K562 (cell line): ENCODE results near the gene ANAPC10. TPM values are rescaled to one million over a fixed set of nuclear protein-coding genes. Genes with fewer than 3 reads are reported as not detected.
A peak's percentile ranks its signal among the peaks of the same experiment; 100 is the strongest.

Experiments
- FOXM1 ChIP-seq, 2 experiments: fragments of 450-650 bp in 1 of 2; sonication (generic) in 1 of 2; formaldehyde crosslinking in 1 of 2; IDR thresholded peaks; 2 replicates each; pipeline versions ENCODE4 v1.6.1 to v1.9.0; 2017 to 2022; ENCODE audit warnings: low read depth in 2 of 2, mild to moderate bottlenecking in 2 of 2, missing genetic modification reagents in 1 of 2, moderate library complexity in 1 of 2
- LCOR ChIP-seq: sonication (generic); formaldehyde crosslinking; IDR thresholded peaks from 2 replicates; pipeline ENCODE4 v1.8.0; 2022; ENCODE audit warnings: mild to moderate bottlenecking, missing genetic modification reagents
- MYBL2 ChIP-seq, 2 experiments: fragments of 450-650 bp in 1 of 2; sonication (generic) in 1 of 2; formaldehyde crosslinking in 1 of 2; IDR thresholded peaks; 2 replicates each; pipeline versions ENCODE4 v1.6.1 to v1.8.1; 2017 to 2022; ENCODE audit warnings: borderline replicate concordance in 1 of 2, inconsistent platforms in 1 of 2, low read depth in 1 of 2, mild to moderate bottlenecking in 1 of 2, missing genetic modification reagents in 1 of 2, moderate library complexity in 1 of 2
- SRSF9 ChIP-seq: fragments of 200-400 bp; formaldehyde crosslinking; IDR thresholded peaks from 2 replicates; pipeline ENCODE4 v1.6.1; 2017; ENCODE audit warnings: low read depth, low read length, borderline replicate concordance
- TFAM ChIP-seq: fragments of 250-450 bp; sonication (Bioruptor Pico); conservative IDR thresholded peaks from 2 replicates; pipeline ENCODE4 v1.5.0; 2021; ENCODE audit warnings: mild to moderate bottlenecking, moderate library complexity
- ZKSCAN8 ChIP-seq: fragments of 200-800 bp; sonication (Bioruptor generic); IDR thresholded peaks from 2 replicates; pipeline ENCODE4 v1.6.1; 2016; ENCODE audit warnings: missing genetic modification characterization, missing compliant biosample characterization
- polyA plus RNA-seq, 8 experiments: library from polyadenylated mRNA; depleted of rRNA in 4 of 8; stranded (reverse) in 5 of 8; unstranded in 3 of 8; fragments of >200 nt; fragmentation: Nextera tagmentation in 2 of 8; fragmentation: Illumina TruSeq in 1 of 8; extraction: Ambion mirVana in 2 of 8; extraction: Trizol in 1 of 8; gene quantifications; 2 replicates each; pipeline versions ENCODE4 v1.2.1 to v1.2.3, GENCODE V29; 2011 to 2014; ENCODE audit warnings: inconsistent platforms in 1 of 8, missing spikeins in 1 of 8
- total RNA-seq, 7 experiments: library from RNA; depleted of rRNA in 6 of 7; stranded (reverse); fragments of >200 nt in 6 of 7; fragmentation: Illumina TruSeq in 2 of 7; extraction: Trizol in 2 of 7; gene quantifications; 2 replicates each; pipeline versions ENCODE4 v1.2.1 to v1.2.3, GENCODE V29; 2011 to 2021; ENCODE audit warnings: low replicate concordance in 1 of 7
- TF ChIP-seq, protein P1 (sequence below), 3 experiments: fragments of 200-800 bp in 1 of 3; fragments of 250-450 bp in 1 of 3; fragments of 450-650 bp in 1 of 3; sonication (Bioruptor Pico) in 1 of 3; sonication (Bioruptor generic) in 1 of 3; formaldehyde crosslinking in 1 of 3; IDR thresholded peaks; 2 replicates each; pipeline versions ENCODE4 v1.6.1 to v1.8.0; 2016 to 2022; ENCODE audit warnings: mild to moderate bottlenecking in 2 of 3, missing genetic modification characterization in 2 of 3, missing compliant biosample characterization in 1 of 3, moderate library complexity in 1 of 3
- TF ChIP-seq, protein P2 (sequence below): sonication (generic); IDR thresholded peaks from 2 replicates; pipeline ENCODE4 v1.6.1; 2016
- TF ChIP-seq, protein P3 (sequence below): fragments of 450-650 bp; IDR thresholded peaks from 2 replicates; pipeline ENCODE4 v1.6.1; 2016; ENCODE audit warnings: low read depth

The ANAPC10 gene
- total and polyA plus RNA-seq, 9 of the 15 experiments (the other 6 are each of a cell fraction or from before 2014, with no cell fraction given): 31.0 to 96.2 (median 60.3) TPM

DNA sequence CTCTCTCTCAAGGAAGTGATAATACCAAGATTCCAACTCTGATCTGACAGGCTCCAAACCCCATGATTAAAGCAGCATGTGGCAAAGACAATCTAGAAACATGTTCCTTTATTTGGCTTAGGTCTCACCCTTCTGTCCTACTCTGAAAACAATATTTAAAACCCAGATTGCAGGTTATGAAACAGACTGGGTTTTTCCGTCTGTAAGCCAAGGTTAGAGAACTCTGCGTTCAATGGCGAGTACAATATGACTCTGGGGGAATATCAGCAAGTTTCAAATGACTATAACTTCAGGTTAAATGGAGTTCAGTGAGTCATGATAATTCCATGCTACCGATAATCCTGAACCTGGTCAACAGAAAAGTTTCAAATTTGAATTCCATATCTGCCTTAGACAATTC lies 50.8 kb downstream of the ANAPC10 start (continued):
- TF ChIP-seq, protein P1, sequence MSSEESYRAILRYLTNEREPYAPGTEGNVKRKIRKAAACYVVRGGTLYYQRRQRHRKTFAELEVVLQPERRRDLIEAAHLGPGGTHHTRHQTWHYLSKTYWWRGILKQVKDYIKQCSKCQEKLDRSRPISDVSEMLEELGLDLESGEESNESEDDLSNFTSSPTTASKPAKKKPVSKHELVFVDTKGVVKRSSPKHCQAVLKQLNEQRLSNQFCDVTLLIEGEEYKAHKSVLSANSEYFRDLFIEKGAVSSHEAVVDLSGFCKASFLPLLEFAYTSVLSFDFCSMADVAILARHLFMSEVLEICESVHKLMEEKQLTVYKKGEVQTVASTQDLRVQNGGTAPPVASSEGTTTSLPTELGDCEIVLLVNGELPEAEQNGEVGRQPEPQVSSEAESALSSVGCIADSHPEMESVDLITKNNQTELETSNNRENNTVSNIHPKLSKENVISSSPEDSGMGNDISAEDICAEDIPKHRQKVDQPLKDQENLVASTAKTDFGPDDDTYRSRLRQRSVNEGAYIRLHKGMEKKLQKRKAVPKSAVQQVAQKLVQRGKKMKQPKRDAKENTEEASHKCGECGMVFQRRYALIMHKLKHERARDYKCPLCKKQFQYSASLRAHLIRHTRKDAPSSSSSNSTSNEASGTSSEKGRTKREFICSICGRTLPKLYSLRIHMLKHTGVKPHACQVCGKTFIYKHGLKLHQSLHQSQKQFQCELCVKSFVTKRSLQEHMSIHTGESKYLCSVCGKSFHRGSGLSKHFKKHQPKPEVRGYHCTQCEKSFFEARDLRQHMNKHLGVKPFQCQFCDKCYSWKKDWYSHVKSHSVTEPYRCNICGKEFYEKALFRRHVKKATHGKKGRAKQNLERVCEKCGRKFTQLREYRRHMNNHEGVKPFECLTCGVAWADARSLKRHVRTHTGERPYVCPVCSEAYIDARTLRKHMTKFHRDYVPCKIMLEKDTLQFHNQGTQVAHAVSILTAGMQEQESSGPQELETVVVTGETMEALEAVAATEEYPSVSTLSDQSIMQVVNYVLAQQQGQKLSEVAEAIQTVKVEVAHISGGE (CRISPR knock-in tag; IDR thresholded peaks at IDR 0.05): no peak
- TF ChIP-seq SRSF9 (no peak), ZKSCAN8 (no peak), TFAM (no peak), FOXM1 (IDR thresholded peaks at IDR 0.05; ENCODE audit: low read depth) (0 out of 2 replicates have a peak, but pooled peaks have one; percentile 34), FOXM1 (CRISPR knock-in tag; IDR thresholded peaks at IDR 0.05; ENCODE audit: low read depth) (no peak), MYBL2 (IDR thresholded peaks at IDR 0.05; ENCODE audit: low read depth) (peak; percentile 45; the same call in 1 of the 2 replicates), MYBL2 (CRISPR knock-in tag; IDR thresholded peaks at IDR 0.05; ENCODE audit: borderline replicate concordance) (no peak), LCOR (CRISPR knock-in tag) (no peak)
- TF ChIP-seq, protein P2, sequence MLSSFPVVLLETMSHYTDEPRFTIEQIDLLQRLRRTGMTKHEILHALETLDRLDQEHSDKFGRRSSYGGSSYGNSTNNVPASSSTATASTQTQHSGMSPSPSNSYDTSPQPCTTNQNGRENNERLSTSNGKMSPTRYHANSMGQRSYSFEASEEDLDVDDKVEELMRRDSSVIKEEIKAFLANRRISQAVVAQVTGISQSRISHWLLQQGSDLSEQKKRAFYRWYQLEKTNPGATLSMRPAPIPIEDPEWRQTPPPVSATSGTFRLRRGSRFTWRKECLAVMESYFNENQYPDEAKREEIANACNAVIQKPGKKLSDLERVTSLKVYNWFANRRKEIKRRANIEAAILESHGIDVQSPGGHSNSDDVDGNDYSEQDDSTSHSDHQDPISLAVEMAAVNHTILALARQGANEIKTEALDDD: peak; percentile 71
- TF ChIP-seq, protein P3, sequence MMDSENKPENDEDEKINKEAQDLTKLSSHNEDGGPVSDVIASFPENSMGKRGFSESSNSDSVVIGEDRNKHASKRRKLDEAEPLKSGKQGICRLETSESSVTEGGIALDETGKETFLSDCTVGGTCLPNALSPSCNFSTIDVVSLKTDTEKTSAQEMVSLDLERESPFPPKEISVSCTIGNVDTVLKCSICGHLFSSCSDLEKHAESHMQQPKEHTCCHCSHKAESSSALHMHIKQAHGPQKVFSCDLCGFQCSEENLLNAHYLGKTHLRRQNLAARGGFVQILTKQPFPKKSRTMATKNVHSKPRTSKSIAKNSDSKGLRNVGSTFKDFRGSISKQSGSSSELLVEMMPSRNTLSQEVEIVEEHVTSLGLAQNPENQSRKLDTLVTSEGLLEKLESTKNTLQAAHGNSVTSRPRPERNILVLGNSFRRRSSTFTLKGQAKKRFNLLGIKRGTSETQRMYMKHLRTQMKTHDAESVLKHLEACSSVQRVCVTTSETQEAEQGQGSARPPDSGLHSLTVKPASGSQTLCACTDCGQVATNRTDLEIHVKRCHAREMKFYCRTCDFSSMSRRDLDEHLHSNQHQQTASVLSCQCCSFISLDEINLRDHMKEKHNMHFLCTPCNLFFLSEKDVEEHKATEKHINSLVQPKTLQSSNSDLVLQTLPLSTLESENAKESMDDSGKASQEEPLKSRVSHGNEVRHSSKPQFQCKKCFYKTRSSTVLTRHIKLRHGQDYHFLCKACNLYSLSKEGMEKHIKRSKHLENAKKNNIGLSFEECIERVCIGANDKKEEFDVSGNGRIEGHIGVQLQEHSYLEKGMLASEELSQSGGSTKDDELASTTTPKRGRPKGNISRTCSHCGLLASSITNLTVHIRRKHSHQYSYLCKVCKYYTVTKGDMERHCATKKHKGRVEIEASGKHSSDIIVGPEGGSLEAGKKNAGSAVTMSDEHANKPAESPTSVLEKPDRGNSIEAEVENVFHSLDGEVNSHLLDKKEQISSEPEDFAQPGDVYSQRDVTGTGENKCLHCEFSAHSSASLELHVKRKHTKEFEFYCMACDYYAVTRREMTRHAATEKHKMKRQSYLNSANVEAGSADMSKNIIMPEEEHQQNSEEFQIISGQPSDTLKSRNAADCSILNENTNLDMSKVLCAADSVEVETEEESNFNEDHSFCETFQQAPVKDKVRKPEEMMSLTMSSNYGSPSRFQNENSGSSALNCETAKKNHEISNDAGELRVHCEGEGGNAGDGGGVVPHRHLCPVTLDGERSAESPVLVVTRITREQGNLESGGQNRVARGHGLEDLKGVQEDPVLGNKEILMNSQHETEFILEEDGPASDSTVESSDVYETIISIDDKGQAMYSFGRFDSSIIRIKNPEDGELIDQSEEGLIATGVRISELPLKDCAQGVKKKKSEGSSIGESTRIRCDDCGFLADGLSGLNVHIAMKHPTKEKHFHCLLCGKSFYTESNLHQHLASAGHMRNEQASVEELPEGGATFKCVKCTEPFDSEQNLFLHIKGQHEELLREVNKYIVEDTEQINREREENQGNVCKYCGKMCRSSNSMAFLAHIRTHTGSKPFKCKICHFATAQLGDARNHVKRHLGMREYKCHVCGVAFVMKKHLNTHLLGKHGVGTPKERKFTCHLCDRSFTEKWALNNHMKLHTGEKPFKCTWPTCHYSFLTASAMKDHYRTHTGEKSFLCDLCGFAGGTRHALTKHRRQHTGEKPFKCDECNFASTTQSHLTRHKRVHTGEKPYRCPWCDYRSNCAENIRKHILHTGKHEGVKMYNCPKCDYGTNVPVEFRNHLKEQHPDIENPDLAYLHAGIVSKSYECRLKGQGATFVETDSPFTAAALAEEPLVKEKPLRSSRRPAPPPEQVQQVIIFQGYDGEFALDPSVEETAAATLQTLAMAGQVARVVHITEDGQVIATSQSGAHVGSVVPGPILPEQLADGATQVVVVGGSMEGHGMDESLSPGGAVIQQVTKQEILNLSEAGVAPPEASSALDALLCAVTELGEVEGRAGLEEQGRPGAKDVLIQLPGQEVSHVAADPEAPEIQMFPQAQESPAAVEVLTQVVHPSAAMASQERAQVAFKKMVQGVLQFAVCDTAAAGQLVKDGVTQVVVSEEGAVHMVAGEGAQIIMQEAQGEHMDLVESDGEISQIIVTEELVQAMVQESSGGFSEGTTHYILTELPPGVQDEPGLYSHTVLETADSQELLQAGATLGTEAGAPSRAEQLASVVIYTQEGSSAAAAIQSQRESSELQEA: no peak
